ENCODE results near the gene TSHZ2.

Gene TSHZ2

GRCh38 chr20:53365539-53366075, 393.4 kb downstream of the TSHZ2 start:
- no peak for TF ChIP-seq CTCF (IDR thresholded peaks at IDR 0.05)

GRCh38 chr20:53369871-53370270, 397.7 kb downstream of the TSHZ2 start:
- no peak for TF ChIP-seq CTCF (IDR thresholded peaks at IDR 0.05)

- no peak for TF ChIP-seq CTCF (IDR thresholded peaks at IDR 0.05)
Measured at GRCh38 chr20:53370345-53370961, 398.3 kb downstream of the TSHZ2 start.

GRCh38 chr20:53371216-53371615, 399.1 kb downstream of the TSHZ2 start:
- no peak for TF ChIP-seq CTCF (IDR thresholded peaks at IDR 0.05)

- TF ChIP-seq CTCF (IDR thresholded peaks at IDR 0.05), result no peak
Measured at GRCh38 chr20:53376021-53376420, 403.9 kb downstream of the TSHZ2 start.

- no peak for TF ChIP-seq CTCF (IDR thresholded peaks at IDR 0.05)
Measured at GRCh38 chr20:53379014-53379832, 407.1 kb downstream of the TSHZ2 start.

- TF ChIP-seq CTCF (IDR thresholded peaks at IDR 0.05), result no peak
Measured at GRCh38 chr20:53379833-53380120, 407.6 kb downstream of the TSHZ2 start.
